ENCODE measurements around the gene MERTK. TPM values are rescaled to one million over a fixed set of nuclear protein-coding genes. Genes with fewer than 3 reads are reported as not detected.

Gene MERTK
- total RNA-seq, 1 experiment from 2014 or later = 14.5 TPM

DNA sequence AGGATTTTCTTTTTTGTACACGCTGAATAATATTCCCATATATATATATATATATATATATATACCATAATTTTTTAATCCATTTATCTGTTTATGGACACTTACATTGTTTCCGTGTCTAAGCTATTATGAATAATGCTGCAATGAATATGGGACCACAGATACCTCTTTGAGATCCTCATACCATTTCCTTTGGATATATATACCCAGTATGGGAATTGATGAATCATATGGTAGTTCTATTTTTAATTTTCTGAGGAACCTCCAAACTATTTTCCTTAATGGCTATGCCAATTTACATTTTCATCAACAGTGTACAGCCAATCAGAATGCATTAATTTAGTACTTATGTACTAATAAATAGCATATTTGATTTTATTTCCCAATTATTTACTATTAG is 53.1 kb downstream of the MERTK start:
- H3K4me3 ChIP-seq (ENCODE audit: low read depth in 2 of 2, low read length in 2 of 2) = no peak overlapping the region
- intact Hi-C loops (cut with micrococcal nuclease; ENCODE audit: unreplicated experiment) (no loop called here), in situ Hi-C loops (cut with HindIII; ENCODE audit: low pct_unique_long_range_greater_than_20kb, low sequenced_read_pairs) (no loop called here)
- CTCF ChIA-PET = no interaction called here
- H3K4me1 ChIP-seq (ENCODE audit: control insufficient read depth, insufficient read depth, low read length) = no peaks in the 10 kb centered on the region
- H3K9me3 ChIP-seq (ENCODE audit: control insufficient read depth, insufficient read depth, low read depth, low read length) = no peaks in the 10 kb centered on the region
- no TSS peak for BruUV-seq (replicated peaks)
- POLR2A ChIA-PET = no interaction called here
- H3K27me3 ChIP-seq (ENCODE audit: control insufficient read depth, insufficient read depth, low read length) = no peaks in the 10 kb centered on the region
- no peak overlapping the region for H3K27ac ChIP-seq (ENCODE audit: low read length)
- DNase-seq (ENCODE audit: low read depth, low spot score) = no peak
- TF ChIP-seq, protein P1, sequence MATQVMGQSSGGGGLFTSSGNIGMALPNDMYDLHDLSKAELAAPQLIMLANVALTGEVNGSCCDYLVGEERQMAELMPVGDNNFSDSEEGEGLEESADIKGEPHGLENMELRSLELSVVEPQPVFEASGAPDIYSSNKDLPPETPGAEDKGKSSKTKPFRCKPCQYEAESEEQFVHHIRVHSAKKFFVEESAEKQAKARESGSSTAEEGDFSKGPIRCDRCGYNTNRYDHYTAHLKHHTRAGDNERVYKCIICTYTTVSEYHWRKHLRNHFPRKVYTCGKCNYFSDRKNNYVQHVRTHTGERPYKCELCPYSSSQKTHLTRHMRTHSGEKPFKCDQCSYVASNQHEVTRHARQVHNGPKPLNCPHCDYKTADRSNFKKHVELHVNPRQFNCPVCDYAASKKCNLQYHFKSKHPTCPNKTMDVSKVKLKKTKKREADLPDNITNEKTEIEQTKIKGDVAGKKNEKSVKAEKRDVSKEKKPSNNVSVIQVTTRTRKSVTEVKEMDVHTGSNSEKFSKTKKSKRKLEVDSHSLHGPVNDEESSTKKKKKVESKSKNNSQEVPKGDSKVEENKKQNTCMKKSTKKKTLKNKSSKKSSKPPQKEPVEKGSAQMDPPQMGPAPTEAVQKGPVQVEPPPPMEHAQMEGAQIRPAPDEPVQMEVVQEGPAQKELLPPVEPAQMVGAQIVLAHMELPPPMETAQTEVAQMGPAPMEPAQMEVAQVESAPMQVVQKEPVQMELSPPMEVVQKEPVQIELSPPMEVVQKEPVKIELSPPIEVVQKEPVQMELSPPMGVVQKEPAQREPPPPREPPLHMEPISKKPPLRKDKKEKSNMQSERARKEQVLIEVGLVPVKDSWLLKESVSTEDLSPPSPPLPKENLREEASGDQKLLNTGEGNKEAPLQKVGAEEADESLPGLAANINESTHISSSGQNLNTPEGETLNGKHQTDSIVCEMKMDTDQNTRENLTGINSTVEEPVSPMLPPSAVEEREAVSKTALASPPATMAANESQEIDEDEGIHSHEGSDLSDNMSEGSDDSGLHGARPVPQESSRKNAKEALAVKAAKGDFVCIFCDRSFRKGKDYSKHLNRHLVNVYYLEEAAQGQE (IDR thresholded peaks at IDR 0.05; ENCODE audit: insufficient read depth in 1 of 2, low read depth in 2 of 2, low read length in 1 of 2) = no peak
- TF ChIP-seq POLR2AphosphoS5 (IDR thresholded peaks at IDR 0.05; ENCODE audit: low read depth, low read length) = no peak
- H3K36me3 ChIP-seq (ENCODE audit: control insufficient read depth, insufficient read depth, low read length) = no peaks in the 10 kb centered on the region
- no peak for ATAC-seq

DNA sequence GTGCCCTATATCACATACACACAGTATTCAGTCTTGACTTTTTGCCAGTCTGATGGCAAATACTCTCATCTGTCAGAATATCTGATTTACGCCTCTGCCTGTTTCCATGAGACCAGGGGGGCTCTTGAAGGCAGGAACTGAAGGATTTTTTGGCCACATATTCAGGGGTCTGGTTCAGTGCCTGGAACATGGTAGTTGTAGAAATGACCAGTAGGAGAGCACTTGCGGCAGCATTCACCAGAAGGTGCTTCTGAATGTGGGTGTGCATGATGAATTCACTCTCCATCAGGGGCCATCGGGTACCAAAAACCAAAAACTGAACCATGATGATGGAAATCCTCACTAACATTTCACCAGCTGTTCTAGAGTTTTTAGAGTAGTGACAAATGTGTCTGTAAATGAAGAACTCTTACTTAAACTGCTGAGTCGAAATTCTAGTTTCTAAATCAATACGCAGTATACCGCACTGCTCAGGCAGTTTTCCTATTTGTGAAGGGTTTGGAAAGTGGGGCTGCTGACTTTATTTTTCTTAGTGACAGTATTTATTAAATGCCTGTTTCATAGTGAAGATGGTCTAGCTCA is 54.6 kb downstream of the MERTK start:
- Histone ChIP-seq H3K27me3 (ENCODE audit: control insufficient read depth, insufficient read depth, low read length) (no peaks in the 10 kb centered on the region), H3K27ac (ENCODE audit: low read length) (no peak overlapping the region), H3K9me3 (ENCODE audit: control insufficient read depth, insufficient read depth, low read depth, low read length) (no peaks in the 10 kb centered on the region), H3K4me1 (ENCODE audit: control insufficient read depth, insufficient read depth, low read length) (no peaks in the 10 kb centered on the region), H3K4me3 (ENCODE audit: low read depth in 2 of 2, low read length in 2 of 2) (no peak overlapping the region), H3K36me3 (ENCODE audit: control insufficient read depth, insufficient read depth, low read length) (no peaks in the 10 kb centered on the region)
- TF ChIP-seq, protein P1 (IDR thresholded peaks at IDR 0.05; ENCODE audit: insufficient read depth in 1 of 2, low read depth in 2 of 2, low read length in 1 of 2) = no peak
- TF ChIP-seq, protein P2, sequence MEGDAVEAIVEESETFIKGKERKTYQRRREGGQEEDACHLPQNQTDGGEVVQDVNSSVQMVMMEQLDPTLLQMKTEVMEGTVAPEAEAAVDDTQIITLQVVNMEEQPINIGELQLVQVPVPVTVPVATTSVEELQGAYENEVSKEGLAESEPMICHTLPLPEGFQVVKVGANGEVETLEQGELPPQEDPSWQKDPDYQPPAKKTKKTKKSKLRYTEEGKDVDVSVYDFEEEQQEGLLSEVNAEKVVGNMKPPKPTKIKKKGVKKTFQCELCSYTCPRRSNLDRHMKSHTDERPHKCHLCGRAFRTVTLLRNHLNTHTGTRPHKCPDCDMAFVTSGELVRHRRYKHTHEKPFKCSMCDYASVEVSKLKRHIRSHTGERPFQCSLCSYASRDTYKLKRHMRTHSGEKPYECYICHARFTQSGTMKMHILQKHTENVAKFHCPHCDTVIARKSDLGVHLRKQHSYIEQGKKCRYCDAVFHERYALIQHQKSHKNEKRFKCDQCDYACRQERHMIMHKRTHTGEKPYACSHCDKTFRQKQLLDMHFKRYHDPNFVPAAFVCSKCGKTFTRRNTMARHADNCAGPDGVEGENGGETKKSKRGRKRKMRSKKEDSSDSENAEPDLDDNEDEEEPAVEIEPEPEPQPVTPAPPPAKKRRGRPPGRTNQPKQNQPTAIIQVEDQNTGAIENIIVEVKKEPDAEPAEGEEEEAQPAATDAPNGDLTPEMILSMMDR (IDR thresholded peaks at IDR 0.05) = peak; percentile 14; the same call in 1 of the 2 replicates
- intact Hi-C loops (cut with micrococcal nuclease; ENCODE audit: unreplicated experiment) (no loop called here), in situ Hi-C loops (cut with HindIII; ENCODE audit: low pct_unique_long_range_greater_than_20kb, low sequenced_read_pairs) (no loop called here)
- DNase-seq (ENCODE audit: low read depth, low spot score) (no peak), ATAC-seq (no peak)
- POLR2A ChIA-PET = no interaction called here
- BruUV-seq (replicated peaks) = no TSS peak
- CTCF ChIA-PET = no interaction called here
